CD8-positive, alpha-beta memory T cell (primary cell): ENCODE measurements around the gene EFCAB10. TPM values are rescaled to one million over a fixed set of nuclear protein-coding genes. Genes with fewer than 3 reads are reported as not detected.

Experiments
- CTCF ChIA-PET: fragments of 350-600 bp; sonication (Branson Sonifier 250); formaldehyde crosslinking; loops from one replicate; lab custom pipeline; 2021; ENCODE audit warnings: antibody characterized with exemption; lab: Charles Lee
- POLR2A ChIA-PET: fragments of 350-600 bp; sonication (Branson Sonifier 250); formaldehyde crosslinking; loops from one replicate; lab custom pipeline; 2021; ENCODE audit warnings: antibody characterized with exemption; lab: Charles Lee
- DNase-seq, 5 donors: peaks; one replicate each; pipeline versions ENCODE4 v3.0.0 to v3.0.0-alpha.2; 2020 to 2022; ENCODE audit warnings: mixed read lengths in 1 of 5
- H3K27ac ChIP-seq: one replicate; pipeline ENCODE4 v1.7.0; 2013; ENCODE audit warnings: low read depth, mild to moderate bottlenecking, low read length, moderate library complexity
- H3K27me3 ChIP-seq: 2 replicates; pipeline ENCODE4 v1.7.0; 2013; ENCODE audit warnings: low read length, mild to moderate bottlenecking; ENCODE audit not compliant: insufficient read depth, poor library complexity, severe bottlenecking
- H3K36me3 ChIP-seq: 2 replicates; pipeline ENCODE4 v1.7.0; 2013; ENCODE audit warnings: mild to moderate bottlenecking, low read length, moderate library complexity; ENCODE audit not compliant: insufficient read depth
- H3K4me1 ChIP-seq: 2 replicates; pipeline ENCODE4 v1.7.0; 2013; ENCODE audit warnings: mild to moderate bottlenecking, low read length, moderate library complexity; ENCODE audit not compliant: insufficient read depth
- H3K4me3 ChIP-seq: 2 replicates; pipeline ENCODE4 v1.7.0; 2013; ENCODE audit warnings: mild to moderate bottlenecking, low read length
- H3K9me3 ChIP-seq: 2 replicates; pipeline ENCODE4 v1.7.0; 2013; ENCODE audit warnings: mild to moderate bottlenecking, low read length
- H3K27ac Mint-ChIP-seq, 8 donors: one replicate each; pipeline ENCODE4 v1.8.0; 2020 to 2021; ENCODE audit warnings: mixed read lengths in 8 of 8, mild to moderate bottlenecking in 6 of 8, inconsistent platforms in 3 of 8, moderate library complexity in 3 of 8
- H3K27me3 Mint-ChIP-seq, 2 donors: one replicate each; pipeline ENCODE4 v1.8.0; 2020 to 2021; ENCODE audit warnings: mixed read lengths in 2 of 2, mild to moderate bottlenecking in 1 of 2, moderate library complexity in 1 of 2
- H3K36me3 Mint-ChIP-seq, 3 donors: one replicate each; pipeline ENCODE4 v1.8.0; 2020 to 2021; ENCODE audit warnings: mixed read lengths in 3 of 3, inconsistent platforms in 1 of 3, mild to moderate bottlenecking in 1 of 3
- H3K4me1 Mint-ChIP-seq, 3 donors: one replicate each; pipeline ENCODE4 v1.8.0; 2020 to 2021; ENCODE audit warnings: mixed read lengths in 3 of 3, inconsistent platforms in 1 of 3, mild to moderate bottlenecking in 1 of 3
- H3K4me3 Mint-ChIP-seq, 7 donors: one replicate each; pipeline ENCODE4 v1.8.0; 2020 to 2021; ENCODE audit warnings: mixed read lengths in 7 of 7, mild to moderate bottlenecking in 6 of 7, moderate library complexity in 4 of 7, inconsistent platforms in 2 of 7
- H3K9me3 Mint-ChIP-seq, 5 donors: one replicate each; pipeline ENCODE4 v1.8.0; 2020 to 2022; ENCODE audit warnings: mixed read lengths in 5 of 5, mild to moderate bottlenecking in 3 of 5, moderate library complexity in 2 of 5, inconsistent platforms in 1 of 5
- polyA plus RNA-seq: library from polyadenylated mRNA; unstranded; fragments of 300-500 nt; fragmentation: Illumina TruSeq; gene quantifications from one replicate; pipeline ENCODE4 v1.2.3, GENCODE V29; 2021
- total RNA-seq, 2 experiments: library from RNA; stranded (reverse); gene quantifications; one replicate each; pipeline ENCODE4 v1.2.3, GENCODE V29; 2021

Gene EFCAB10
- total and polyA plus RNA-seq, 3 experiments from 2014 or later = not detected

DNA sequence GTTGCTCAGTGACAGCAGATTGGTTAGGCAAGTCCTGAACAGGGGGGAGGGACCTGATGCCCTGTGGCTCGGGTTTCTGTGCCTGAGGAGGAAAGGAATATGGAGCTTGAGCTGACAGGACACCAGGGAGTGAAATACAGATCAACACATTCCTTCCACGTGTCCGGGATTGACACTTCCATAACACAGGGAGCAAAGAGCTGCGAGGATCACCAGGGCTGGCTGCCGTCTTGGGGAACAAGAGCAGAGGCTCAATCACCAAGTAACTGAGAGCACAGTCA lies 36.7 kb upstream of the EFCAB10 start:
- no peak overlapping the region for H3K4me3 Mint-ChIP-seq
- CTCF ChIA-PET = no interaction called here
- POLR2A ChIA-PET = no interaction called here
- H3K4me1 Mint-ChIP-seq = no peaks in the 10 kb centered on the region
- DNase-seq = no peak
- no peak overlapping the region for H3K27ac ChIP-seq
- no peak overlapping the region for H3K27ac Mint-ChIP-seq
- no peaks in the 10 kb centered on the region for H3K9me3 ChIP-seq
- H3K27me3 ChIP-seq = no peaks in the 10 kb centered on the region
- H3K4me1 ChIP-seq = no peaks in the 10 kb centered on the region
- H3K36me3 Mint-ChIP-seq = peaks cover 25 to 89% (median 30%) of the 10 kb centered on the region in 3 donors
- no peaks in the 10 kb centered on the region for H3K9me3 Mint-ChIP-seq
- H3K27me3 Mint-ChIP-seq = no peaks in the 10 kb centered on the region
- H3K4me3 ChIP-seq = no peak overlapping the region
- H3K36me3 ChIP-seq = peaks cover 20% of the 10 kb centered on the region

- no peak overlapping the region for H3K27ac Mint-ChIP-seq
- POLR2A ChIA-PET = interaction anchor here (0.7 kb wide), 1 partner anchor 554 kb away, joined by 3 read pairs; no protein-coding TSS in a partner anchor
- H3K36me3 ChIP-seq = peaks cover 17% of the 10 kb centered on the region
Measured at GRCh38 chr7:105617280-105618015, 36.2 kb upstream of the EFCAB10 start.

DNA sequence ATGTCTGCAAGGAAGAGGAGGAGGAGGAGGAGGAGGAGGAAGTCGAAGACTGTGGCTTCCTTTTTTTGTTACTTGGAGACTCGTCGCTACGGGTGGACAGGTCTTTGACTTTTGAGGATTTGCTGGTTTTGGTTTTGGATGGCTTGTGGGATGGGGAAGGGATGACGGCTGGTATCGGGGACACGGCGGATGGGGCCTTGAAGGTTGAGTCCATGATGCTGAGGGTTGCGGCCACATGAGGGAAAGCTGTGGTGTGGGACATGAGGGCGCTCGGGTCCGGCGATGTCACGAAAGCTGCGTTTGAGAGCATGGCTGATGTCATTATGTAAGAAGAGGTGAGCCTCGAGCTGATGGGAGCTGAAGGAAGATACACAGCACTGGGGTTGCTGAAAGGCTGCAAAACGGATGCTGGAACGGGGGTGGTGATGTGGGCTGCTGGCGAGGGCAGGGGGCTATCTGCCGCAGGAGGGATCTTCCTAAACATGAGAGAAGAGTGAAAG lies 33.1 kb upstream of the EFCAB10 start:
- Histone ChIP-seq H3K4me1 (no peaks in the 10 kb centered on the region), H3K27me3 (no peaks in the 10 kb centered on the region), H3K36me3 (peaks cover 17% of the 10 kb centered on the region), H3K4me3 (no peak overlapping the region), H3K27ac (no peak overlapping the region), H3K9me3 (no peaks in the 10 kb centered on the region)
- Mint-ChIP-seq H3K36me3 (peaks cover 16 to 70% (median 21%) of the 10 kb centered on the region in 3 donors), H3K4me1 (no peaks in the 10 kb centered on the region), H3K4me3 (no peak overlapping the region), H3K27ac (peak overlapping the region in 1 of 8 donors; percentile 34), H3K9me3 (no peaks in the 10 kb centered on the region), H3K27me3 (no peaks in the 10 kb centered on the region)
- CTCF ChIA-PET = interaction anchor here (1.6 kb wide), 1 partner anchor 11 kb away, joined by 3 read pairs; no protein-coding TSS in a partner anchor
- POLR2A ChIA-PET = no interaction called here
- DNase-seq = no peak

More at GRCh38 chr7:105617280-105618015, 36.2 kb upstream of the EFCAB10 start:
- Histone ChIP-seq H3K4me3 (no peak overlapping the region), H3K27ac (no peak overlapping the region), H3K27me3 (no peaks in the 10 kb centered on the region), H3K4me1 (no peaks in the 10 kb centered on the region), H3K9me3 (no peaks in the 10 kb centered on the region)
- CTCF ChIA-PET = no interaction called here
- no peak overlapping the region for H3K4me3 Mint-ChIP-seq
- H3K4me1 Mint-ChIP-seq = no peaks in the 10 kb centered on the region
- no peak for DNase-seq
- peaks cover 25 to 89% (median 27%) of the 10 kb centered on the region in 3 donors for H3K36me3 Mint-ChIP-seq
- H3K27me3 Mint-ChIP-seq = no peaks in the 10 kb centered on the region
- no peaks in the 10 kb centered on the region for H3K9me3 Mint-ChIP-seq

DNA sequence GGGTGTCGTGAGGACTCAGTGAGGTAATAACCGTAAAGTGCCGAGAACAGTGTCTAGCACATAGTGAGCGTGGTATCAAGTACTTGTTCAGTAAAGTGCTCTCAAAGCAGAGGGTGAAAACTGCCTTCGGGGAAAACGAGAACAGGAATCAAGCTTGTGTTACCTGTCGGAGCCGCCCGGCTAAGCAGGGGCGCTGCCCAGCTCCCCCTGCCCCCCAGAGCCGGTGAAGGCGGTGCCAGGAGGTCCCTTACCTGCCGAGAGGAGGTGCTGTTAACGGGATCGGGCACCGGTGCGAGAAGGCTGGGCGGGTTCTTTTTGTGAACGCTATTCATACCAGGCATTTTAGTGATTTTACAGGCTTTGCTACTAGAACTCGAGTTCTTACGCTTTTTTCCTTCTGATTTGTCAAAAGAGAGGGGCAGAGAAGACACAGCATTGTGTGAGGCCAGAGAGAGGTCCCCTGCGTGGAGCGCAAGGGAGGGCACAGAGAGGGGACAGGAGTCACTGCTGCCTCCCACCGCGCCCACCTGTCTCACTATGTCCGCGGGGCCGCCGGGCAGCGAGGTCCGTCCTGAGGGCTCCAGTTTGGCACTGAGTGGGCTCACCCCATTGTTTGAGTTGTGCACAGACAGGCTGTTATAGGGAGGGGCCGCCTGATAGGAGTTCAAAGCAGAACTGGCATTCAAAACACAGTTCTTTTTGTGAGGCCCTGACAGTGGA lies 32.5 kb upstream of the EFCAB10 start:
- no peaks in the 10 kb centered on the region for H3K4me1 Mint-ChIP-seq
- POLR2A ChIA-PET = no interaction called here
- peaks cover 14 to 71% (median 21%) of the 10 kb centered on the region in 3 donors for H3K36me3 Mint-ChIP-seq
- Histone ChIP-seq H3K27me3 (no peaks in the 10 kb centered on the region), H3K9me3 (no peaks in the 10 kb centered on the region), H3K27ac (no peak overlapping the region), H3K4me3 (no peak overlapping the region), H3K36me3 (peaks cover 15% of the 10 kb centered on the region), H3K4me1 (no peaks in the 10 kb centered on the region)
- no peak for DNase-seq
- no peaks in the 10 kb centered on the region for H3K9me3 Mint-ChIP-seq
- H3K4me3 Mint-ChIP-seq = no peak overlapping the region
- H3K27me3 Mint-ChIP-seq = no peaks in the 10 kb centered on the region
- CTCF ChIA-PET = interaction anchor here (1.6 kb wide), 1 partner anchor 11 kb away, joined by 3 read pairs; no protein-coding TSS in a partner anchor
- no peak overlapping the region for H3K27ac Mint-ChIP-seq

- no peak overlapping the region for H3K27ac ChIP-seq
- no peak overlapping the region for H3K27ac Mint-ChIP-seq
- H3K27me3 ChIP-seq = no peaks in the 10 kb centered on the region
- CTCF ChIA-PET = interaction anchor here (1.6 kb wide), 1 partner anchor 10 kb away, joined by 3 read pairs; no protein-coding TSS in a partner anchor
- H3K36me3 ChIP-seq = peaks cover 8% of the 10 kb centered on the region
- peaks cover 10 to 66% (median 18%) of the 10 kb centered on the region in 3 donors for H3K36me3 Mint-ChIP-seq
- H3K4me3 Mint-ChIP-seq = no peak overlapping the region
- no peaks in the 10 kb centered on the region for H3K9me3 ChIP-seq
- no peaks in the 10 kb centered on the region for H3K4me1 ChIP-seq
- no peaks in the 10 kb centered on the region for H3K27me3 Mint-ChIP-seq
- H3K4me1 Mint-ChIP-seq = no peaks in the 10 kb centered on the region
- no peak overlapping the region for H3K4me3 ChIP-seq
- DNase-seq = no peak
- POLR2A ChIA-PET = no interaction called here
- no peaks in the 10 kb centered on the region for H3K9me3 Mint-ChIP-seq
Measured at GRCh38 chr7:105612806-105613205, 31.5 kb upstream of the EFCAB10 start.

DNA sequence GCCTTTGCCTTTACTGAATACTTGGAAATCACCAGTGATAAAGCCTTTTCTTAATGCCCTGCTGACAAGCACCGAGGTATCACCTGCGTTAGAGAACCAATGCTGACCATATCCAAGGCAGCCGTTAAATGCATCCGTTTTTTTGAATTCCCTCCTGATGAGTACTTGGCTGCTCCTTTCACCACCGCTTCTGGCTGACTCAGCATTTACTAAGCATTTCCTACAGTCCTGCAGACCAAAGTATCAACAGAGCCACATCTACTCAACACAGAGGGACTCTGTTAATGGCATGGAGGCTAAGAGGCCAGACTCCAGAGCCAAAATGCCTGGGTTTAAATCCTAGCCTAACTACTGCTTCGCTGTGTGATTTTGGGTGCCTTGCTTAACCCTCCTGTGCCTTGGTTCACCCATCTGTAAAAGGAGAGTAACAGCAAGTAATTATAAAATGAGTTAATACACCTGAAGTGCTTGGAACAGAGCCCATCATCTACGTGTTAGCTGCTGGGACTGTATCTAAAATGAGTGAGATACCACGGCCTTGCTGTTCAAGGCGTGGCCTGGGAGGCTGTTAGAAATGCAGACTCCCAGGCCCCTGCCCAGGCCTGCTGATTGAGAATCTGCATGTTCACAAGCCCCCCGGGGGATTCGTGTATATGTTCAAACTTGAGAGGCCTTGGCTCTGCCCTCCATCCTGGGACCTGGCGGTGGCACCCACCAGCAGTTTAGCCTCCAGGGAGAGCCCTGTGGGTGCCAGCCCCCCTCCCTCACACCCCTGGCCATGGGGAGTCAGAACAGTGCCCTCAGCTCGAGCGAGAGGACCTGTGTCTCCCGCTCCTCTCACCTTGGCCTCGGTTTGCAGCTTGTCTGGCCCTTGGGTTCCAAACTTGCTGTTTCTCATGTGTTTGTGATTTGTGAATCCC lies 30.8 kb upstream of the EFCAB10 start:
- Mint-ChIP-seq H3K4me1 (no peaks in the 10 kb centered on the region), H3K27me3 (no peaks in the 10 kb centered on the region), H3K9me3 (no peaks in the 10 kb centered on the region), H3K27ac (no peak overlapping the region), H3K4me3 (no peak overlapping the region), H3K36me3 (peaks cover 10 to 65% (median 21%) of the 10 kb centered on the region in 3 donors)
- H3K4me3 ChIP-seq = no peak overlapping the region
- ChIA-PET POLR2A (no interaction called here), CTCF (no interaction called here)
- no peak for DNase-seq
- peaks cover 3% of the 10 kb centered on the region for H3K36me3 ChIP-seq
- no peaks in the 10 kb centered on the region for H3K27me3 ChIP-seq
- no peaks in the 10 kb centered on the region for H3K9me3 ChIP-seq
- H3K4me1 ChIP-seq = no peaks in the 10 kb centered on the region
- H3K27ac ChIP-seq = no peak overlapping the region

DNA sequence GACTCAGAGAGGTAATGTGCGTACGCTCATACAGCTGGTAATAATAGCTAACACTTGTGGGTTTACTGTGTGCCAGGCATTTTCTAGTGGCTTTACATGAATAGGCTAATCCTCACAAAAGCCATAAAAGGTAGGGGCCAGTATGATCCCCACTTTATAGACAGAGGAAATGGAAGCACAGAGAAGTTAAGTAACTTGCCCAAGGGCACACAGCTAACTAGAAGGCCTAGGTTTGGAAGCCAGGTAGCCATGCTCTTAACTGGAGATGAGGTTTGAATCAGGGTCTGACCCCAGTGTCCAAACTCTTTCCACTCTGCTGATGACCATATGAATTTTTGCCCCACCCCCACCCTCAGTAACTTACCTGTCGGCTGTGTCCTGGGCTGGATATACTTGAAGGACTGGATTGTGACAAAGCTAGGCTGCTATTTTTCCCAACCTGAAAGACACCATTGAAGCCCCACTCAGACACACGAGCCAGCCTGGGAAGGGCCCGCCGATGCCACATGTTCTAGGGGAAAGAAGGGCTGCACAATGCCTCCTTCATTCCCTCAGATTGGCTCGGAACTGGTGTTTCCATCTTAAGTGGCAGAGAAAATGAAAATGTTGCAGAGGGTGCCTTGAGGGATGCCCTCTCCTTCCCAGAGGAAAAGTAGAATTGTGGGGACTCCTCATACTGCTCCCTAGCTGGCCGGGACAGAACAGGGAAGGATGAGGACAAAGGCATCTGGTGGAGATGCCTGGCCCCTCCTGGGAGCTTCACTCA lies 29.1 kb upstream of the EFCAB10 start:
- Mint-ChIP-seq H3K9me3 (no peaks in the 10 kb centered on the region), H3K4me1 (no peaks in the 10 kb centered on the region), H3K27ac (no peak overlapping the region), H3K27me3 (no peaks in the 10 kb centered on the region), H3K36me3 (peaks cover 10 to 49% (median 18%) of the 10 kb centered on the region in 3 donors), H3K4me3 (no peak overlapping the region)
- no peak for DNase-seq
- Histone ChIP-seq H3K27me3 (no peaks in the 10 kb centered on the region), H3K4me3 (no peak overlapping the region), H3K36me3 (no peaks in the 10 kb centered on the region), H3K9me3 (no peaks in the 10 kb centered on the region), H3K4me1 (no peaks in the 10 kb centered on the region), H3K27ac (no peak overlapping the region)
- ChIA-PET CTCF (no interaction called here), POLR2A (no interaction called here)
